HL-60/S4 (cell line): Measurements from ENCODE around the gene AUTS2.
"Not testable (repeated sequence)": the region's sequence is repeated elsewhere in the genome, so short reads cannot be mapped to it uniquely, and the experiment has no call there.

Experiments used
- in situ Hi-C: fragments of 300-500 bp; cut with MboI; formaldehyde crosslinking; loops from 2 replicates; pipeline ENCODE4 v1.14.3; 2022; ENCODE audit warnings: low sequenced_read_pairs

The AUTS2 gene

GRCh38 chr7:70710011-70710480 lies 1111.8 kb downstream of the AUTS2 start:
- in situ Hi-C loops = no loop called here

GRCh38 chr7:70710651-70711050 lies 1112.4 kb downstream of the AUTS2 start:
- in situ Hi-C loops = no loop called here

GRCh38 chr7:70711452-70711851 lies 1113.2 kb downstream of the AUTS2 start:
- in situ Hi-C loops = no loop called here

- in situ Hi-C loops = no loop called here
These were observed 1114.7 kb downstream of the AUTS2 start for GRCh38 chr7:70712942-70713341.

GRCh38 chr7:70714506-70715038 lies 1116.3 kb downstream of the AUTS2 start:
- in situ Hi-C loops = no loop called here

GRCh38 chr7:70717553-70718329 lies 1119.5 kb downstream of the AUTS2 start:
- in situ Hi-C loops = no loop called here

GRCh38 chr7:70719125-70719524 lies 1120.8 kb downstream of the AUTS2 start:
- in situ Hi-C loops = no loop called here

GRCh38 chr7:70720191-70720873 lies 1122.1 kb downstream of the AUTS2 start:
- in situ Hi-C loops = no loop called here

- in situ Hi-C loops = no loop called here
These were observed 1123.2 kb downstream of the AUTS2 start for GRCh38 chr7:70721500-70721899.

GRCh38 chr7:70723339-70723738 lies 1125.1 kb downstream of the AUTS2 start:
- in situ Hi-C loops = no loop called here

- in situ Hi-C loops = no loop called here
These were observed 1127.2 kb downstream of the AUTS2 start for GRCh38 chr7:70725448-70725847.

- in situ Hi-C loops = no loop called here
These were observed 1128.0 kb downstream of the AUTS2 start for GRCh38 chr7:70726294-70726693.

GRCh38 chr7:70726951-70727378 lies 1128.7 kb downstream of the AUTS2 start:
- in situ Hi-C loops = no loop called here

- in situ Hi-C loops = no loop called here
These were observed 1129.6 kb downstream of the AUTS2 start for GRCh38 chr7:70727861-70728260.

GRCh38 chr7:70728872-70729552 lies 1130.7 kb downstream of the AUTS2 start:
- in situ Hi-C loops = no loop called here

- in situ Hi-C loops = not testable (repeated sequence)
These were observed 1131.4 kb downstream of the AUTS2 start for GRCh38 chr7:70729553-70730157.

GRCh38 chr7:70730451-70731110 lies 1132.3 kb downstream of the AUTS2 start:
- in situ Hi-C loops = no loop called here

- in situ Hi-C loops = no loop called here
These were observed 1134.8 kb downstream of the AUTS2 start for GRCh38 chr7:70733090-70733489.

GRCh38 chr7:70734411-70734810 lies 1136.1 kb downstream of the AUTS2 start:
- in situ Hi-C loops = no loop called here

- in situ Hi-C loops = no loop called here
These were observed 1137.0 kb downstream of the AUTS2 start for GRCh38 chr7:70735313-70735712.
